Parathyroid adenoma (tissue), 2 donors: ENCODE data around the gene CCDC183.

ENCODE experiments used
- H2AFZ ChIP-seq: fragments of 300-600 bp; sonication (generic); one replicate; pipeline ENCODE4 v1.7.0; 2017; ENCODE audit warnings: antibody characterized with exemption, mild to moderate bottlenecking
- H3K27ac ChIP-seq: fragments of 300-600 bp; sonication (generic); one replicate; pipeline ENCODE4 v1.7.0; 2017
- H3K27me3 ChIP-seq: fragments of 300-600 bp; sonication (generic); one replicate; pipeline ENCODE4 v1.7.0; 2017; ENCODE audit warnings: low read length; ENCODE audit not compliant: control insufficient read depth, insufficient read depth
- H3K36me3 ChIP-seq: fragments of 300-600 bp; sonication (generic); one replicate; pipeline ENCODE4 v1.7.0; 2017; ENCODE audit warnings: low read length; ENCODE audit not compliant: control insufficient read depth, insufficient read depth
- H3K4me1 ChIP-seq: fragments of 300-600 bp; sonication (generic); one replicate; pipeline ENCODE4 v1.7.0; 2017; ENCODE audit warnings: control low read depth
- H3K4me2 ChIP-seq: fragments of 300-600 bp; sonication (generic); one replicate; pipeline ENCODE4 v1.7.0; 2017; ENCODE audit warnings: low read length
- H3K4me3 ChIP-seq: fragments of 300-600 bp; sonication (generic); one replicate; pipeline ENCODE4 v1.7.0; 2017; ENCODE audit warnings: low read depth, low read length
- H3K79me2 ChIP-seq: fragments of 300-600 bp; sonication (generic); one replicate; pipeline ENCODE4 v1.7.0; 2017; ENCODE audit warnings: control low read depth
- H3K9ac ChIP-seq: fragments of 300-600 bp; sonication (generic); one replicate; pipeline ENCODE4 v1.7.0; 2017; ENCODE audit warnings: mild to moderate bottlenecking
- H3K9me3 ChIP-seq: fragments of 300-600 bp; sonication (generic); one replicate; pipeline ENCODE4 v1.7.0; 2017; ENCODE audit warnings: low read length; ENCODE audit not compliant: control insufficient read depth
- TF ChIP-seq, protein P1 (sequence below): fragments of 300-600 bp; sonication (generic); IDR thresholded peaks from one replicate; pipeline ENCODE4 v1.7.0; 2017; ENCODE audit warnings: antibody characterized with exemption, mild to moderate bottlenecking
- donor health status: primary hyperparathyroidism.

The CCDC183 gene

DNA sequence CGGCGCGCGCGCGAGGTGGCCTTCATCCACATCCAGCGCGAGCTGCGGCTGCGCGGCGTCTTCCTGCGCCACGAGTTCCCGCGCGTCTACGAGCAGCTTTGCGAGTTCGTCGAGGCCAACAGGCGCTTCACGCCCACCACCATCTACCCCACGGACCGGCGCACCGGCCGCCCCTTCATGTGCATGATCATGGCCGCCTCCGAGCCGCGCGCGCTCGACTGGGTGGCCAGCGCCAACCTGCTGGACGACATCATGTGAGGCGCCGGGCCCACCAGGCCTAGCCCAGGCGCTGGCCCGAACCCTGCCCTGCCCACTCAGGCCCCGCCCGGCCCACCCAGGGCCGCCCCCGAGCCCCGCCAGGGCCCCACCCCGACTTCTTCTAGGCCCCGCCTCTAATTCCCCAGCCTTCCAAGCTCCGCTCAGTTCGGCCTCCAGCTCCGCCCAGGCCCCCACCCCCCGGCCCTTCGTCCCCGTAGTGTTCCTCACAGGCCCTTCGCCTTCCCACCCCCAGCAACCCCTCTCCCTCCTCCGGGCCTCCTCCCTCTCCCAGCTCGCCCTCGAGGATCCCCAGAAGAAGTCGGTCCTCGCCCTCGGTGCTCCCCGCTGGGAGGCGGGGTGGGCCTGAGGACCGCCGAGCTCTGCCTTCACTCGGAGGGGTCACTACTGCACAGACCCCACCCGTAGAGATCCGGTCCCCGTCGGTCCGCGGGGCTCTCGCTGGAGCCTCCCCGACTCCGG, 51.1 kb downstream of the CCDC183 start:
- H3K4me1 ChIP-seq = peaks cover 5% of the 10 kb centered on the region
- H3K9me3 ChIP-seq = no peaks in the 10 kb centered on the region
- TF ChIP-seq, protein P1, sequence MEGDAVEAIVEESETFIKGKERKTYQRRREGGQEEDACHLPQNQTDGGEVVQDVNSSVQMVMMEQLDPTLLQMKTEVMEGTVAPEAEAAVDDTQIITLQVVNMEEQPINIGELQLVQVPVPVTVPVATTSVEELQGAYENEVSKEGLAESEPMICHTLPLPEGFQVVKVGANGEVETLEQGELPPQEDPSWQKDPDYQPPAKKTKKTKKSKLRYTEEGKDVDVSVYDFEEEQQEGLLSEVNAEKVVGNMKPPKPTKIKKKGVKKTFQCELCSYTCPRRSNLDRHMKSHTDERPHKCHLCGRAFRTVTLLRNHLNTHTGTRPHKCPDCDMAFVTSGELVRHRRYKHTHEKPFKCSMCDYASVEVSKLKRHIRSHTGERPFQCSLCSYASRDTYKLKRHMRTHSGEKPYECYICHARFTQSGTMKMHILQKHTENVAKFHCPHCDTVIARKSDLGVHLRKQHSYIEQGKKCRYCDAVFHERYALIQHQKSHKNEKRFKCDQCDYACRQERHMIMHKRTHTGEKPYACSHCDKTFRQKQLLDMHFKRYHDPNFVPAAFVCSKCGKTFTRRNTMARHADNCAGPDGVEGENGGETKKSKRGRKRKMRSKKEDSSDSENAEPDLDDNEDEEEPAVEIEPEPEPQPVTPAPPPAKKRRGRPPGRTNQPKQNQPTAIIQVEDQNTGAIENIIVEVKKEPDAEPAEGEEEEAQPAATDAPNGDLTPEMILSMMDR = no peak
- no peaks in the 10 kb centered on the region for H3K36me3 ChIP-seq
- peak overlapping the region; percentile 96 for H3K4me3 ChIP-seq
- no peaks in the 10 kb centered on the region for H3K79me2 ChIP-seq
- peak overlapping the region; percentile 93 for H3K4me2 ChIP-seq
- no peaks in the 10 kb centered on the region for H3K27me3 ChIP-seq
- no peak overlapping the region for H3K9ac ChIP-seq
- no peak overlapping the region for H2AFZ ChIP-seq
- H3K27ac ChIP-seq = peak overlapping the region; percentile 47

DNA sequence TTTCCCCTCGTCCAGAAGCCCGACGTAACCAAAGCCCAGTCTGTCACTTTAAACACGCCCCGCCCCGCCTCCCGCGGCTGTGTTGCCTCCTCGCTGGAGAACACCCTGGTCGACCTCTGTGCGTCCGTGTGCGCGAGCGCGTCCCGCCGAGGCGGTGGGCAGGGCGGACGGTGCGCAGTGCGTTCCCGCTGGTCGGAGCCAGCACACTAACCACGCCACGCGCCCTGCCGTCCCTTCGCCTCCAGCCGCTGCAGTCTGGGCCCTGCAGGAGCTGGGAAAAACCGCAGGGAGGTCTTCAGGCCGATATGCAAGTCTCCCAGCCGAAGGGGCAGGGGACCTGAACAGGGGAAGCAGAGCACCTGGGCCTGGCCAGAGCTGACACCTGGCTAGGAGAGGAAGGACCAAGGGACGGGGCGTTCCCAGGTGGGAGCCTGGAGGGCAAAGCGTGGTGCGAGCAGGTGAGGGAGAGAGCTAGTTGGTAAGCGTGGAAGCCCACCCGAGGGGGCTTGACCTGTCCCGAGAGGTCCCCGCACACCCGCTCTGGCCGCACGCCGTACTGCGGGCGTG, 51.8 kb downstream of the CCDC183 start:
- Histone ChIP-seq H3K36me3 (no peaks in the 10 kb centered on the region), H3K4me2 (peak overlapping the region; percentile 93), H3K27me3 (no peaks in the 10 kb centered on the region), H3K4me3 (peak overlapping the region; percentile 96), H3K27ac (peak overlapping the region; percentile 47), H3K9ac (no peak overlapping the region), H3K9me3 (no peaks in the 10 kb centered on the region), H3K4me1 (peaks cover 5% of the 10 kb centered on the region), H2AFZ (peak overlapping the region; percentile 38), H3K79me2 (no peaks in the 10 kb centered on the region)
- TF ChIP-seq, protein P1 = no peak

DNA sequence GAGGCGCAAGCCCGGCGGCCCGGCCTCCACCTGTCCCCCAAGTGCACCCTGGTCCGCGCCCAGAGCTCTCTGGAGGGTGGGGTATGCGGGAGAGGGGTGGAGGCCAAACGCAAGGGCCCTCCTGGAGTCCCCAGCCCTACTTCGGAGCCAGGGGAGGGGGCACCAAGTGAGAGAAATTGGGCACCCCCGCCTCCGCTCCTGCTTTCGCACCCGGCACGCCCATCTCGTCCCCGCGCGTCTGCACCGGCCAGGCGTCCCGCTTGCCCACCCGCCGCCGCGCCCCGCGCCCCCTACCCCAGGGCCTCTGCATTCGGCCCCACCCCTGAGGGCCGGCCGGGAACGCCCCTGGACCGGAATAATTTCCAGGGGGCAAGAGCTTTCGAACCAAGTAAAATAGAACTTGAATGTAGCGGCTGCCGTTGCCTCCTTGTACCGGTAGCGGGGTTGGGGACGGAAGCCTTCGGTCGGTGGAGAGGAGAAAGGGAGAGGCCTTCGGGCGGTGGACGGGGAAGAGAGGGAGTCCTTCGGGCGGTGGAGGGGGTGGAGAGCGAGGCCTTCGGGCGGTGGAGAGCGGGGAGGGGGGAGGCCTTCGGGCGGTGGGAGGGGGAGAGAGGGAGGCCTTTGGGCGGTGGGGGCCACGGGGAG, 52.4 kb downstream of the CCDC183 start:
- no peaks in the 10 kb centered on the region for H3K27me3 ChIP-seq
- peak overlapping the region; percentile 73 for H3K27ac ChIP-seq
- H2AFZ ChIP-seq = peak overlapping the region; percentile 38
- H3K9ac ChIP-seq = no peak overlapping the region
- peak overlapping the region; percentile 96 for H3K4me3 ChIP-seq
- TF ChIP-seq, protein P1 = no peak
- H3K36me3 ChIP-seq = no peaks in the 10 kb centered on the region
- peak overlapping the region; percentile 93 for H3K4me2 ChIP-seq
- no peaks in the 10 kb centered on the region for H3K9me3 ChIP-seq
- no peaks in the 10 kb centered on the region for H3K79me2 ChIP-seq
- H3K4me1 ChIP-seq = peaks cover 5% of the 10 kb centered on the region

DNA sequence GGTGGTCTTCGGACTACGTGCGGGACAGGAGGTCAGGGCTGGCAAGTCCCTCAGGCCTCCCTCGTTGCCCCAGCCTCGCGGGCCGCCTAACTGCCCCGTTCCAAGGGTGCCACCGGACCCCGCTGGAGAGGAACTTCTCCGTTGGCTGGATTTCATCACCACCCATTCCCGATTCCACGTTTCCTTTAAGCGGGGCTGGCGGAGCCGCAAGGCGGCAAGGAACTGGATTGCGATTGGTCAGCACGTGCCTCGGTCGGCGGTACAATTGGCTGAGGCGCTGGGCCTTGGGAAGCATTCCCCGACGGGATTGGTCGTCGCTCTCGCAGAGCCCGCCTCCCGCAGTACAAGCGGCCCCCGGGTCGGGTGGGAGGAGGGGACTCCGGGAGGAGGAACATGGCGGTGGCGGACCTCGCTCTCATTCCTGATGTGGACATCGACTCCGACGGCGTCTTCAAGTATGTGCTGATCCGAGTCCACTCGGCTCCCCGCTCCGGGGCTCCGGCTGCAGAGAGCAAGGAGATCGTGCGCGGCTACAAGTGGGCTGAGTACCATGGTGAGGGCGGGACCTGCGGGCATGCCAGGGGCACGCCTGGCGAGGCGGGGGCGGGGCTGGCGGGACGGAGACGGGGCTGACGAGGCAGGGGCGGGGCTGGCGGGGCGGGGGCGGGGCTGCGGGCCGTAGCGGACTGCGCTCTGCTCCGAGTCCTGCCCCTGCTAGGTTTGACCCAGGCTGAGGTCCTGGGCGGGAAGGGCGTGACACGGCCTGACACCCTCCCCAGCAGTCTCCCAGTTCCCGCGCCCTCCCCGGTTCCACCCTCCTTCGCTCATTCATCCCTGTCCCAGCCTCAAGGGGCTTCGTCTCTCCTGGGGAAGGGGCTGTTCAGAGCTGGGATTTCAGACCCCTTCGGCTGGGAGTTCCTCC, 53.2 kb downstream of the CCDC183 start, which contains the start of gene PHPT1:
TSS of gene PHPT1 (plus strand) at position 372 of the 922 bp plus-strand sequence. CDS start at position 394, 22 bp downstream.
- no peaks in the 10 kb centered on the region for H3K79me2 ChIP-seq
- no peaks in the 10 kb centered on the region for H3K27me3 ChIP-seq
- no peak within 1 kb of the TSS for H3K9ac ChIP-seq
- peak within 1 kb of the TSS; percentile 98 for H3K4me2 ChIP-seq
- peaks cover 5% of the 10 kb centered on the region for H3K4me1 ChIP-seq
- no peaks in the 10 kb centered on the region for H3K9me3 ChIP-seq
- H3K36me3 ChIP-seq = no peaks in the 10 kb centered on the region
- H2AFZ ChIP-seq = peak within 1 kb of the TSS; percentile 76
- H3K4me3 ChIP-seq = peak within 1 kb of the TSS; percentile 96
- TF ChIP-seq, protein P1 = no peak
- peak within 1 kb of the TSS; percentile 73 for H3K27ac ChIP-seq
